HG03457 (cell line): ENCODE data around the gene ZNF491.
A peak's percentile ranks its signal among the peaks of the same experiment; 100 is the strongest.
"Not testable (repeated sequence)": the region's sequence is repeated elsewhere in the genome, so short reads cannot be mapped to it uniquely, and the experiment has no call there.

Experiments used
- ATAC-seq: cut with Tn5 transposase; IDR thresholded peaks from one replicate; pipeline ENCODE4 v1.9.1; 2021; ENCODE audit warnings: moderate number of reproducible peaks; ENCODE audit not compliant: unreplicated experiment

ZNF491 gene

DNA sequence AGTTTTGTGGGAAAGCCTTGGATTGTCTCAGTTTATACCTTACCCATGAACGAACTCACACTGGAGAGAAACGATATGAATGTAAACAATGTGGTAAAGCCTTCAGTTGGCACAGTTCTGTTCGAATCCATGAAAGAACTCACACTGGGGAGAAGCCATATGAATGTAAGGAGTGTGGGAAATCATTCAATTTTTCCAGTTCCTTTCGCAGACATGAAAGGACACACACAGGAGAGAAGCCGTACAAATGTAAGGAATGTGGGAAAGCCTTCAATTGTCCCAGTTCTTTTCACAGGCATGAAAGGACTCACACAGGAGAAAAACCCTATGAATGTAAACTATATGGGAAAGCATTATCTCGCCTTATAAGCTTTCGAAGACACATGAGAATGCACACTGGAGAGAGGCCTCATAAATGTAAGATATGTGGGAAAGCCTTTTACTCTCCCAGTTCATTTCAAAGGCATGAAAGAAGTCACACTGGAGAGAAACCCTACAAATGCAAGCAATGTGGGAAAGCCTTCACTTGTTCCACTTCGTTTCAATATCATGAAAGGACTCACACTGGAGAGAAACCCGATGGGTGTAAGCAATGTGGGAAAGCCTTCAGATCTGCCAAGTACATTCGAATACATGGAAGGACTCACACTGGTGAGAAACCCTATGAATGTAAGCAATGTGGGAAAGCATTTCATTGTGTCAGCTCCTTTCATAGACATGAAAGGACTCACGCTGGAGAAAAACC, 8.2 kb downstream of the ZNF491 start:
- no peak for ATAC-seq

DNA sequence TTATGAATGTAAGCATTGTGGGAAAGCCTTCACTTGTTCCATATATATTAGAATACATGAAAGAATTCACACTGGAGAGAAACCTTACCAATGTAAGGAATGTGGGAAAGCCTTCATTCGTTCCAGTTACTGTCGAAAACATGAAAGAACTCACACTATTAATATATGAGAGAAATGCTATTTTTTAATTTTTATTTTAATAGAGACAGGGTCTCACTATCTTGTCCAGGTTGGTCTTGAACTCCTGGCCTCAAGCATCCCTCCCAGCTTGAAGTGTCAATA, 8.7 kb downstream of the ZNF491 start:
- no peak for ATAC-seq

DNA sequence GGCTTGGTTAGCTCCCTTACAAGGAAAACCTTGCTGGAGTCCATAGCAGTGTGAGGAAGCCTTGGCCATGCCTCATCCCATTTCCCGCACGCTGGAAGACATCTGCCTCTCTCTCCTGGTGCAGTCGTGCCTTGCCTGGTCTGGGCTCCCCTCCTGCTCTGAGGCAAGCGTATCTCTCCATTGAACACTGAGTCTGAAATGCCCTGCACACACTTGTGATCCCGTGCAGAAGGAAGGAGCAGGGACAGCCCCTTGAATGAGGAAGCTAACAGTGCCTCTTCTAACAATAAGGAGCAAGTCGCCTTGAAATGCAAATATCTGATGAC, 15.3 kb downstream of the ZNF491 start:
- no peak for ATAC-seq

DNA sequence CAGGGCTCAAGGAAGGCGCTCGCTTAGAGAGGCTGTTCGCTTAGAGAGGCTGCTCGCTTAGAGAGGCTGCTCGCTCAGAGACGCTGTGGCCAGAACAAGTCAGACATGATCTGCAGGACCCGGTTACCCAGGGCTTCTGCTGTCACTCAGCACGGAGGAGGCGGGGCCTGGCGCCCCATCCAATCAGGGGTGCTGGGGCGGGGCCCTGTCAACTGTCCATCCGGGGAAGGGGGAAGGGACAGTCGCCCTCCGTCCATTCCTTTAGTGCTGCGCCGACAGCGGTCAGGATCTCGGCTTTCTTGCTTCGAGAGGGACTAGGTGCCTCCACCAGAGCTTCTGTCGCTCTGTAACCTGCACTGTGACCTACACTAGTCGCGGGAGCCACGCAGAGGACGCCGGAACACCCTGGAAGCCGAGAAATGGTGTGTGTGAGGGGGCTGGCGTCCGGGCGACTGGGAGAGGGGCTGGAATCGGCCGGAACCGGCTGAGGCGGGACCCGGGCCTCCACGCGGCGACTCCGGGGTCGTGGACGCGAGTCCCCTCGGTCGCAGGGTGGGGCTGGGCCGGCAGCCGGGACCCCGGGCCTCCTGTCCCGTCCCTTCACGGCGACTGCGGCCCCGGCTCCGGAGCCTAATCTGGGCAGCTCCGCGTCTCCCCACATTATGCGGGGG, 15.8 kb downstream of the ZNF491 start, which contains the start of gene ZNF440:
ZNF440 (plus strand) TSS at position 245 of the 671 bp plus-strand sequence; CDS start at position 420, 175 bp downstream.
- peak; percentile 92 for ATAC-seq

DNA sequence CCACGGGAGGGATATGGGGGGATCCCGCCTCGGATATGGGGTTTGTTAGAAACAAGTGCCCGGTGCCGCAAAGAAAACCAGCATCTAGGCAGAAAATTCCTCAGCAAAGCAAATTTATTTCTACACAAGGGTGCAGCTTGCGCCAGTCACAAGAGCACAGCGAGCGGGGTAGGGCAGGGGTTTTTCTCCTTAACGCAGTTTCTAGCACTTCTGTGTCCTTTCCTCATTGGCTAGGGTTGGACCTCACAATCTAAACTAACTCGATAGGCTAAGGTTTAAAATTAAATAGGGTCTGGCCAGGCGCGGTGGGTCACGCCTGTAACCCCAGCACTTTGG, 16.3 kb downstream of the ZNF491 start:
- ATAC-seq = no peak

DNA sequence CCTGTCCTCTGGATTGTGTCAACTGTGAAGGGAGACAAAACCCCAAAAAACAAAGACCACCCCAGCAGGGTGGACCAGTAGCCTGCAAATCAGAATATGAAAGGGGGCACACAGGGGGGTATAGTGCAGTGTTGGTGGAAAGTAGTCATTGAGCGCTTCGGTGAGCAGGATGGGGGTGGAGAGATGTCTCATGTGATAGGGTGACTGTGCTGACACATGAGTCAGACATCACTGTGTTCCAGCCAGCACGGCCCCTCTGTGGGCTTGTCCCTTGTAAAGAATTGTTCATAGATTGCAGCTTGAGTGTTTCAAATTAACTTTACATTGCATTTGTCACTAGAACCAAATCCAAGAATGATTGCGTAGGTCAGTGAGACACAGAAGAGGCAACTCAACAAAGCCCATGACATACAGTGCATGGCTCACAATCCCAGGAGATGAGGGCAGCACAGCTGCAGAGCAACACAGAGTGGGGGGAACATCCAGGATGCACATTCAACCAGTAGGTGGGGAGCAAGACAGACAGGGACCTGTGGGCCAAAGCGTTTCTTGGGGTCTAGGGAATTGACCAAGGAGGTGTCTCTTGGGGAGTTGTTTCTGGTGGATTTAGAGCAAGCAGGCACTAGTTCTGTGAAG, 23.3 kb downstream of the ZNF491 start:
- no peak for ATAC-seq

DNA sequence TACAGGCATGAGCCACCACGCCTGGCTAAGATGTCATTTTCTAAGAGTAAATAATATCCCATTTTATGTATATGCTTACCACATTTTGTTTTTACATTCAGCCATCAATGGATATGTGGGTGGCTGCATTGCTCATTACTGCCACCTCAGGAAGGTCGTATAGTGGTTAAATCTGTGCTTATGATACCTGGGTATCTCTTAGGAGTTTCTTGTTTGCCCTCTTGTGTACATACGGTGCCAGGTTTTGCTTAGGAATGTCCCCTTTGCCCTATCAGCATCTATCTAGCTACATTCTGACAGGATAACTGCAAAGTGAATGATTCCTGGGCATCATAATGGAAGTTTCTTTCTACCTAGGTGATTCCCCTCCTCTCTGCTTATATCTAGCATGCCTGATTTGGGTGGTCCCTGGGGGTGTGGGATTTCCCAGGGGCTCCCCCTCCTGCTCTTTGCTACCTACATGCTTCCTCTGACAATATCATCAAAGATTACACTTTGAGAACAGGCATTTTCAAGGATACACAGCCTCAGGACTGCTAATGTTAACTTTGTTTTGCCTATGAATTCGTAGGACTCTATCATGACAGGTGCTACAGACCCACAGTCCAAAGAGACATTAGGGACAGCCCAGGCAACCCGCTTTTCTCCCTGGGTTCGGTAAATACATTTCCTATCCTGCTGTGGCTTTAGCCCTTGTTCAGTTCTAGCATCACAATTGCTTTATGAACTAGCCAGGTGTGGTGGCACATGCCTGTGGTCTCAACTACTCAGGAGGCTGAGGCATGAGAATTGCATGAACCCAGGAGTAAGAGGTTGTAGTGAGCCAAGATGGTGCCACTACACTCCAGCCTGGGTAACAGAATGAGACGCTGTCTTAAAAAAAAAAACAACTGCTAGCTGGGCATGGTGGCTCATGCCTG, 30.9 kb downstream of the ZNF491 start:
- not testable (repeated sequence) for ATAC-seq

DNA sequence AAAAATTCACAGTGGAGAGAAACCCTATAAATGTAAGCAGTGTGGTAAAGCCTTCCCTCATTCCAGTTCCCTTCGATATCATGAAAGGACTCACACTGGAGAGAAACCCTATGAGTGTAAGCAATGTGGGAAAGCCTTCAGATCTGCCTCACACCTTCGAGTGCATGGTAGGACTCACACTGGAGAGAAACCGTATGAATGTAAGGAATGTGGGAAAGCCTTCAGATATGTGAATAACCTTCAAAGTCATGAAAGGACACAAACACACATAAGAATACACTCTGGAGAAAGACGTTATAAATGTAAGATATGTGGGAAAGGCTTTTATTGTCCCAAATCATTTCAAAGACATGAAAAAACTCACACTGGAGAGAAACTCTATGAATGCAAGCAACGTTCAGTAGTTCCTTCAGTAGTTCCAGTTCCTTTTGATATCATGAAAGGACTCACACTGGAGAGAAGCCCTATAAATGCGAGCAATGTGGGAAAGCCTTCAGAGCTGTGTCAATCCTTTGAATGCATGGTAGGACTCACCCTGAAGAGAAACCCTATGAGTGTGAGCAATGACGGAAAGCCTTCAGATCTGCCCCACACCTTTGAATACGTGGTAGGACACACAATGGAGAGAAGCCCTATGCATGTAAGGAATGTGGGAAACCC, 34.1 kb downstream of the ZNF491 start:
- ATAC-seq = no peak

DNA sequence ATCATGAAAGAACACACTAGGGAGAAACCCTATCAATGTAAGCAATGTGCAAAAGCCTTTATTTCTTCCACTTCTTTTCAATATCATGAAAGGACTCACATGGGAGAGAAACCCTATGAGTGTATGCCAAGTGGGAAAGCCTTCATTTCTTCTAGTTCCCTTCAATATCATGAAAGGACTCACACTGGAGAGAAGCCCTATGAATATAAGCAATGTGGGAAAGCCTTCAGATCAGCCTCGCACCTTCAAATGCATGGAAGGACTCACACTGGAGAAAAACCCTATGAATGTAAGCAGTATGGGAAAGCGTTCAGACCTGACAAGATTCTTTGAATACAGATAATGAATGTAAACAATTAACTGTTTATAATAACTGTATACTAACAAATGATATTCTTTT, 35.2 kb downstream of the ZNF491 start:
- ATAC-seq = no peak

DNA sequence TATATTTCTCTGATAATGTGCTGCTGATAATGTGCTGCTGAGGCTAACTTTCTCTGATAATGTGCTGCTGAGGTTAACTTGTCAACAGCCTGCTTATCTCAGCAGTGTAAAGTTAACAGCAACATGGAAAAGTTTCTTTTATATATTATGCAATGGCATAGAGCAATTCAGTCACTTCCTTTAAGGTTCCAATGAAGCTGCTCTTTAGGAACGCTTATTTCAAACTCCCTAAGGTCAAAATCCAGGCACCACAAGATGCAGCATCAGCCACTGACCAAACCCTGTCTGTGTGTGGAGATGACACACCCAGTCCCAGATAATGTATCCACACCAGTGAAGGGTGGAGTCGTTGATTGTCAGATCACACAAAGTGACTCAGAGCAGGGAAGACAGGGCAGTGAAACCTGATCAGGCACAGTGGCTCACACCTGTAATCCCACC, 37.3 kb downstream of the ZNF491 start:
- not testable (repeated sequence) for ATAC-seq

DNA sequence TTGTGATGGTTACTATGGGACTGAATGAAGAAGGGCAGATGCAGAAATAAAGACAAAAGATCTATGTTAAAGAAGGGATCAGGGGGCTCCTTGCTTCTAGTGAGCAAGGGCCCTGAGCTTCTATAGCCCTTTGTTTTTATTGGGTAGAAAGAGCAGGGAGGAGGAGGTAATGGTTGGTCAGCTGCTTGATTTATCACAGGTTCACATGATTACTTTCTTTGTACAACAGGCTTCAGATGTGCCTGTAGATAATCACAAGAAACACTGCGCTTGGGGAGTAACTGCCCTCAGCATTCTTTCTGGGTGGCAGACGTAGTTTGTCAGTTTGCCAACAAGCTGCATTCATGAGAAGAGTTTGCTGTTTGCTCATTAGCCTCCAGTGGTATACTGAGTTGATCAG, 45.4 kb downstream of the ZNF491 start:
- no peak for ATAC-seq

DNA sequence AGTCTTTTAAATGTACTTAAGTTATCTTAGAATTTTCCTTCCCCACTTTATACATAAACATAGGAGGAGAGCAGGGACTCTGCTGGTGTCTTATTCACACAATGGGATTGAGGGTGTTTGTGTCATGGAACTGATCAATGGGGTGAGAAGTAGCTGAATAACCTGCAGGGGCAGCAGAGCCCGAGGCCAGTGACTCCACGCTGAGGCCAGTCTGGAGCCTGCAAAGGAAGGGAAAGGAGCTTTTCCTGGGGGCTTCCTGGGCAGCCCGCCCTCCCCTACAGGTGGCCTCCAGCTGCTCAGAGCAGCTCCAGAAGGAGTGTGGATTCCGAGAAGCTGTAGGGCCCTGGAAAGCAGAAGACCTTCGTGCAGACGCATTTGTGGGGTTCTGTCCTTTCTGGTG, 49.3 kb downstream of the ZNF491 start:
- not testable (repeated sequence) for ATAC-seq

DNA sequence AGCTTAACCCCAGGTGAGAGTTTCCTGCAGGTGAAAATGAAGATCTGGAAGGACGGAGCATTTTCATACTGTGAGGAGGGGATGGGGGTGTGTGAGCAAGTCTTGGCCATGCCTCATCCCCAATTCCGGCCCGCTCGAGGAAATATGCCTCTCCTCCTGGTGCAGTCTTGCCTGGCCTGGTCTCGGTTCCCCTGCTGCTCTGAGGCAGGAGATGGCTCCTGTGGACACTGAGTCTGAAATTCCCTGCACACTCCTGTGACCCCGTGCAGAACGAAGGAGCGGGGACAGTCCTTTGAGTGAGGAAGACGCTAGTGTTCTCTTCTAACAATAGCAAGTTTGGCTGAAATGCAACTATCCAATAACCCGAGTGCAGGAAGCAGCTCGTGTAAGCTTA, 49.9 kb downstream of the ZNF491 start:
- ATAC-seq = no peak

DNA sequence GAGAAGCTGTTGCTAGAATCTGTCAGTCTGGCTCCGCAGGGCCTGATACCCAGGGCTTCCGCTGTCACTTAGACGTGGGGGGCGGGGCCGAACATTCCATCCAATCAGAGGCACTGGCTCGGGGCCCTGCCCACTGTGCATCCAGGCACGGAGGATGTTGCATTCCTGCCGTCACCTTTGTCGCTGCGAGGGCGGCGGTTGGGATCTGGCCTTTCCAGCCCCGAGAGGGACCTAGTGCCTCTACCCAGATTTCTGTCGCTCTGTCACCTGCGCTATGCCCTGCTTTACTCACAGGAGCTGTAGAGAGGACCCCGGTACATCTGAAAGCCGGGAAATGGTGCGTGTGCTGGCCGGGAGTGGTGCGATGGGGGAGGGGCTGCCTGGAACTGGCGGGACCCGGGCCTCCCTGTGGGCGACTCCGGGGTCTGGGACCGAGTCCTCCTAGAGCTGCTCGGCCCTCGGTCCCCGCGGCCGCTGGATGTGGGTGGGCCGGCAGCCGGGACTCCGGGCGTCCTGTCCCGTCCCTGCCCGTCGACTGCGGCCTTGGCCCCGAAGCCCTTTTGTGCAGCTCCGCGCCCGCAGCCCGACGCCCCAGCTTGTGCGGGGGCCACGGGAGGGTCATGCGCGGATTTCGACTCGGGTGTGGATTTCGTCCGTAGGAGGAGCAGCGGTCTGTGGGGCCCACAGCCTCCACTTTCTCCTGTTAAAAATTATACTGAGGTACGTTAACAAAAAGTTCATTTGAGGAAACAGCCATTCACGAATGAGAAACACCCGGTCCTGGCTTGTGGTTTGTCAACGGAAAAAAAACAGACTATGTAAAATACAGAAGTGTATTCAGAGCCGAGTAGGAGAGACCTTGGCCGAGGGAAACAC, 50.5 kb downstream of the ZNF491 start, which contains the start of gene ZNF439:
ZNF439 (plus strand) TSS at position 133 of the 876 bp plus-strand sequence; CDS start at position 275, 142 bp downstream.
- ATAC-seq = peak; percentile 69

DNA sequence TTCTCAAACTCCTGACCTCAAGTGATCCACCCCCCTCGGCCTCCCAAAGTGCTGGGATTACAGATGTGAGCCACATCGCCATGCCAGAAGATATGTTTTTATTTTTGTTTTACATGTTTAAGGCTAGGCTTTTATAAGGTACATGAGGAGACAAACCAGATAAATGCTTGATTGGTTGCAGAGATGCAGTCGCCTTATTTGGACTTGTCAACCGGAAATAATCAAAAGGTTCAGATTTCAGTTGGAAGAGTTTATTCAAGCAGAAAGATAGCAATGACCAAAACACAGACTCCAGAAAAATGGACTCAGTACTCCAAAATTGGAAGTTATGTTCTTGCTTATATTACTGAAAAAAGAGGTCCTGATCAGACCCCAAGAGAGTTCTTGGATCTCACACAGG, 52.0 kb downstream of the ZNF491 start:
- ATAC-seq = not testable (repeated sequence)

DNA sequence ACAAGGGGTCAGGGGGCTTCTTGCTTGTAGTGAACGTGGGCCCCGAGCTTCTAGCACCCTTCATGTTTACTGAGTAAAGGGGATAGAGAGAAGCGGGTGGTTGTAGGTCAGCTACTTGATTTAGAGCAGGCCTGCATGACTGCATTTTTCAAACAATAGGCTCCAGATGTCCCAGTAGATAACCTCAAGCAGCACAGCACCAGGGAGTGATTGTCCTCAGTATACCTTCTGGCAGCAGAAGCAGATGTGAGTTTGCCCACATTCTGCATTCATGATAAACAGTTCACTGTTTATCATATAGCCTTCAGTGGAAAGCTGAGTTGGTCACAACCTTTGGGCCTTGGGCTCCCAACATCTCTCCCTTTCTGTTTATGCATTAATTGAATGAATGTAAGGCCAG, 55.0 kb downstream of the ZNF491 start:
- ATAC-seq = no peak

DNA sequence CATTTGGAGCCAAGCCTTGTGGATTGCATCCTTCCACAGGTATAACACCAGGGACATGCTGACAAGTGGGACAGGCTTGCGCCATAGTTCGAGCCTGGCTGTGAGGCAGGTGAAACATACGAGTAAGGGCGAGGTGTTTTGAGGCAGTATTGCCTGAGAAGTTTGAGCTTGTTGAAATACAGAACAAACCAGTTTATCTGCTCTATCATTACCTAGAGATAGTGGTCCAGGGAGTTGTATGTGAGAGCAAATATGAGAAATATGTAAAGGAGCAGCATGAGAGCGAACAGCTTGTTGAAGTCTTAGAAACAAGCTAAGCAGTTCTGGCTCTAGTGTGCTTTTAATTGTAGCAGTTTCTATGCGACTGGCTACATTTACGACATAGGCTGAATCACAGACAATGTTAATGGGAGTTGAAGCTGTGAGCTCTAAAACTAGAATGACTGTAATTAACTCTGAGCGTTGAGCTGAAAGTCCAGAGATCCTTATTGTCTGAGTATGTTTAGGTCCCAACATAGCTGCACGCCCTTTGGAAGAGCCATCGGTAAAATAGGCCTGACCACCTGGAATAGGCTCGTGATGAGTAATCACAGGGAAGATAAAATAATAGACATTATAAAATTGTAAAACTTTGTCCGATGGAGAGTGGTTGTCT, 58.4 kb downstream of the ZNF491 start:
- no peak for ATAC-seq
